T-helper 1 cell treated with Interleukin-12 subunit alpha and Interleukin-12 subunit beta and Interleukin-4 antibody, amounts not matched to agents 30 ng/mL and 1 ng/mL, for 36 hours (primary cell): Measurements from ENCODE around the gene GABARAP. TPM values are rescaled to one million over a fixed set of nuclear protein-coding genes. Genes with fewer than 3 reads are reported as not detected.

Source experiments
- intact Hi-C: fragments of 100-400 bp; cut with micrococcal nuclease; formaldehyde crosslinking; loops from one replicate; pipeline ENCODE4 v1.15.1; 2024
- total RNA-seq: library from RNA; stranded (reverse); gene quantifications from 2 replicates; pipeline ENCODE4 v1.2.3, GENCODE V29; 2022

GABARAP gene
- total RNA-seq, 1 donor from 2014 or later: 288 TPM

DNA sequence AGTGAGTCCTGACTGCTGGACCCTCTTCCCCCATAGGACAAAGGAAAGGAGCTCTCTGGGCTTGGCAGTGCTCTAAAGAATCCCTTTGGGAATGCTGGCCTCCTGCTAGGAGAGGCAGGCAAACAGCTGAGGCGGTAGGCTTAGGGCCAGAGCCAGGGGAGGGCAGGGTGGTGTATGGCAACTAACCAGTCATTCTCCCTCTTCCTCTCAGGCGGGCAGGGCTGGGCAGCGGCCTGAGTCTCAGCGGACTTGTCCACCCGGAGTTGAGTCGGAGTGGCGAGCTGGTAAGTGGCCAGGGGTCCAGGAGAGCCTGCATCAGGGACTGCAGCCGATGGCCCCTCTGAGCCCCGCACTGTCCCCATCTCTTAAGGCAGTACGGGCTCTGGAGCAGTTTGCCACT lies 18.1 kb downstream of the GABARAP start:
- intact Hi-C loops: no loop called here

DNA sequence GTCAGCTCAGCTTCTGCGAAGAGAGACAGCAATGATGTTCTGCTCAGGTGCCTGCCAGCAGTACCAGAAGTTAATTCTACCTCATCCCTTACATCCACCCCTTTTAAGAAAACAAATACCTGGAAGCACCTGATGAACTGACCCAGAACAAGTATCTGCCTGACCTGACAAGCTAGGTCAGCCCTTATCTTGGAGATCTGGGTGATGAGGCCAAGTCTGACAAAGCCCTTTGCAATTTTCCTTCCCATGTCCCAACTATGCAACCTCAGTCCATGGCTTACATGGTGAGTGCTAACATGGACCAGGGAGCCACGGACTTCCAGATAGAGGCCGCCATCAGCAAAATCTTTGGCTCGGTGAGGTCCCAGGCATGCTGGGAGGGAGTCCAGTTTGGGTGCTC lies 18.9 kb downstream of the GABARAP start:
- intact Hi-C loops: no loop called here

DNA sequence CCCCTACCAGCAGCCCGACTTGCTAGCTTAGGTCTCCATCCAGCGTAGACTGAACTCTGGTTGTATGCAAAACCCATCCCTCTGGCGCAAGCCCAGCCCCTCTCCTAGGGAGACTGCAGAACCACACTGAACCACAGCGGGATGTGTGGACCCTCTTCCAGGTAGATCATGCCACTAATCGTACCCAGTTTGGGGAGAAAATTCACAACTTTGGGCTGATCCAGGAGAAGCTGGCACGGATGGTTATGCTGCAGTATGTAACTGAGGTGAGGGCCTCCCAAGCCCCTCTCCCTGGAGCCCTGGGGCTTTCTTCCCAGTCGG lies 19.3 kb downstream of the GABARAP start:
- intact Hi-C loops: no loop called here

DNA sequence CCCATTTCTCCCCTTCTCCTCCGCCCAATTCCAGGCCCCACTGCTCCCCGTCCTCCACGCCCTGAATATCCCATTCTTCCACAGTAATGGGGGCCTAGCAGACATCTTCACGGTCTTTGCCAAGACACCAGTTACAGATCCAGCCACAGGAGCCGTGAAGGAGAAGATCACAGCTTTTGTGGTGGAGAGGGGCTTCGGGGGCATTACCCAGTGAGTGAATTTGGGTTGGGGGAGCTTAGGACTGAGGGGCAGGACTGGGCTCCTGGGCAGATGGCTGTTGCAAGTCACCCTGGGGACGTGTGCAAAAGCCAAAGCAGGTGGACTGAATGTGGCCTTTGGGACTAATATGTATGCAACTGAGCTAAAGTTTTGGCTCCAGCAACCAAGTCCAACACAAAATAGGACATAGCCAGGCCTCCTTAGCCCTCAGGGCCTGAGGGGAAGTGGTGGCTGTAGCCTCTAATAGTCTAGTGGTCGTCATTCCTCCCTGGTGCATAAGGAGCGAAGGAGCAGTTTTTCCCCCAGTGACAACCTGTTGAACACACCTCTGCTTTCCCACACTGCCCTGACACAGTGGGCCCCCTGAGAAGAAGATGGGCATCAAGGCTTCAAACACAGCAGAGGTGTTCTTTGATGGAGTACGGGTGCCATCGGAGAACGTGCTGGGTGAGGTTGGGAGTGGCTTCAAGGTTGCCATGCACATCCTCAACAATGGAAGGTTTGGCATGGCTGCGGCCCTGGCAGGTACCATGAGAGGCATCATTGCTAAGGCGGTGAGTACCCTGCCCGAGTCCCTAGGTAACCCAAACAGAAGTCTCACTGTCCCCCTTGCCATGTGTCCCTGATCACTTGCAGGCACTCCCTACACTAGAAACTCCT lies 19.9 kb downstream of the GABARAP start:
- intact Hi-C loops: no loop called here

DNA sequence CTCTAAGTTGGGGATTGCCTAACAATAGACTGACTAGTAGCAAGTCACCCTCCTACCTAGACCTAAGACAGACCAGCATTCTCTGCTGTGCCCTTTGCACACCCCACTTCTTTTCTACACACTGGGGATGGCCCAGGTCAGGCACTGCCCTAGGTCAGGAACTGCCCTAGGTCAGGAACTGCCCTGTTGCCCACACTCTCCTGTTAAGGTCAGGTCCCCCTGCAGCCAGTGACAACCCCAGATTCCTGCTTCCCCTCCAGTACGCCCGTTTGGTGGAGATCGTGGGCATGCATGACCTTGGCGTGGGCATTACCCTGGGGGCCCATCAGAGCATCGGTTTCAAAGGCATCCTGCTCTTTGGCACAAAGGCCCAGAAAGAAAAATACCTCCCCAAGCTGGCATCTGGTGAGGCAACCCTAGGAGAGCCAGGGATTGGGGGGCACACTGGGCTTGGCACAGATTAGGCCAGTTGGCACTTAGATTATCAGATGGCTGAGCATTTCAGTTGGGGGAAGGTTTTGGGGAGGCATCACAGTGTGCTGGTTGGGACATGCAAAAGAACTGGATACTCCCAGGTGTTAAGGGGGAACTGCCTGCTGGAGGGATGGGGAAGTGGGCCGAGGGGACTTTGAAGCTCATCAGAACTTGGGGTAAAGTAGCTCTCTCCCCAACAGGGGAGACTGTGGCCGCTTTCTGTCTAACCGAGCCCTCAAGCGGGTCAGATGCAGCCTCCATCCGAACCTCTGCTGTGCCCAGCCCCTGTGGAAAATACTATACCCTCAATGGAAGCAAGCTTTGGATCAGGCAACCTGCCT lies 20.8 kb downstream of the GABARAP start:
- intact Hi-C loops: loop anchor here (1.0 kb wide), 1 partner anchor 75 kb away; no protein-coding TSS in a partner anchor

DNA sequence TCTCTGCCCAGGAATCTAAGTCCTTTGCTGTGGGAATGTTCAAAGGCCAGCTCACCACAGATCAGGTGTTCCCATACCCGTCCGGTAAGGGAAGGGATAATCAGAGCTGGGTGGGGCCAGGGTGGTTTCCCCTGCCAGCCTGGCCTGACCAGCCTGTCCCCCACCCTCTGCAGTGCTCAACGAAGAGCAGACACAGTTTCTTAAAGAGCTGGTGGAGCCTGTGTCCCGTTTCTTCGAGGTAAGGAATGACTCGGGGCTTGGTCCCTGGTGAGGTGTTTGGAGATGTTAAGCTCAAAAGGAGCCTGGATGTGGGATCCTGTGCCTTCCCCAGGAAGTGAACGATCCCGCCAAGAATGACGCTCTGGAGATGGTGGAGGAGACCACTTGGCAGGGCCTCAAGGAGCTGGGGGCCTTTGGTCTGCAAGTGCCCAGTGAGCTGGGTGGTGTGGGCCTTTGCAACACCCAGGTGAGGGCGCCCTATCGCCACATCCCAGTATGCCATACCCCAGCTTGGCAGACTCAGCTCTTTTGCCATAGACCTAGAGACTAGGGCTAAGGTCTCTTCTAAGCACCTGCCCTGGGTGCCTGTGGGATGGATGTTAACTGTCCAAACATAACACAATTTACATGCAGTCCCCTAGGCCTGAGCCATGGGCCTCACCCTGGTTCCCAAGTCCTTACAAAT lies 21.5 kb downstream of the GABARAP start:
- intact Hi-C loops: loop anchor here (1.0 kb wide), 1 partner anchor 76 kb away; no protein-coding TSS in a partner anchor

DNA sequence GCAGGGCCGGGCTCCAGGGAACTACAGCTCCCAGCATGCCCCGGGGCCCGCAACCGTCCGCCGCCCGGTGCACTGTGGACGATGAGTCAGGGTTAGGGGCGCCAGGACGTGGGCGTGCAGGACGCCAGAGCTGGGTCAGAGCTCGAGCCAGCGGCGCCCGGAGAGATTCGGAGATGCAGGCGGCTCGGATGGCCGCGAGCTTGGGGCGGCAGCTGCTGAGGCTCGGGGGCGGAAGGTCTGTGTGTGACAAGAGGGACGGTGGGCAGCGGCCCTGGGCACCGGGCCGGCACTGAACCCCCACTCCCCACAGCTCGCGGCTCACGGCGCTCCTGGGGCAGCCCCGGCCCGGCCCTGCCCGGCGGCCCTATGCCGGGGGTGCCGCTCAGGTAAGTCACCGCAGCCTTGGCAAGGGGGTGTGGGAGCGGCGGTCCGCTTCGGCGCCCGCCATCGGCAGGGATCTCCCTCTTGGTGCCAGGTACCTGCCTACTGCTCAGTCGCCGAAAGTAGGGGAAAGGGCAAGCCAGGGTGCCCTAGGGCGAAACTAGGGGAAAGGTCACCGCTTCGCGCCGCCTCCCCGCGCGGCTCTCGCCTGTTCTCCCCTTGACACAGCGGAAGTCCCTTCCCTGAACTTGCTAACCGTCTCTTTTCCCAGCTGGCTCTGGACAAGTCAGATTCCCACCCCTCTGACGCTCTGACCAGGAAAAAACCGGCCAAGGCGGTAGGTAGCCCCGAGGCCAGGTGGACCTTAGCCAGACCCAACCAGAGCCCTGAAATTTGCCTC lies 22.2 kb downstream of the GABARAP start, which contains the start of the genes ACADVL and DLG4:
TSS of gene ACADVL (plus strand) at position 127 of the 781 bp plus-strand sequence. CDS start at position 174, 47 bp downstream.
TSS of gene DLG4 (minus strand) at position 25 of the 781 bp plus-strand sequence.
- intact Hi-C loops: loop anchor here (1.0 to 2.0 kb wide), 3 partner anchors 14 to 215 kb away; partner anchors contain the start of genes DVL2 and TMEM102

DNA sequence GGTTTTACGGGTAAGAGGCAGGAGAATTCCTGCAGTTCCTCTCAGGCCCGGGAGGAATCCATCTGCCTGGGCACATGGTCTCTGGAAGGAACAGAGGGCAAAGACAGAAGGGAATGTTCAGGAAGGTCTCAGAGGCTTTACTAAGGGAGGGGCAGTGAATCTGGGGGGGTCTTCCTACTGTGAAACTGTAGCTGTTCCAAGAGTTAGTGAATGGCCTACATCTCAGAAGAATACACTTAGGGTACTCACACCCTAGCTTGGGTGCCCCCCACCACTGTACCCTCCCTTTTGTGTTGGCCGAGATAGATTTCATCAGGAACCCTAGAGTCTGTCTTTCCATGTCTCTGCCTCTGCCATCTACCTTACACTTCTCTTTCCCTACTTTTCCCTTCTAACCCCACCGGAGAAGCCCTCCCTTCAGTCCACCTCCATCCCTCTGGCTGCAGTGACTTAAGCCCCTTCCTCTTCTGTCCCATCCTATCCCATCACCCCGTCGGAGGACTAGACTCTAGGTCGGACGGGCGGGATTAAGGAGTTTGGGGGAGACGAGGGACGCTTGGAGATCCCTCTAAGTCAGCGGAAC lies 22.9 kb downstream of the GABARAP start:
- intact Hi-C loops: loop anchor here (1.0 to 2.0 kb wide), 3 partner anchors 15 to 216 kb away; partner anchors contain the start of genes DVL2 and TMEM102

DNA sequence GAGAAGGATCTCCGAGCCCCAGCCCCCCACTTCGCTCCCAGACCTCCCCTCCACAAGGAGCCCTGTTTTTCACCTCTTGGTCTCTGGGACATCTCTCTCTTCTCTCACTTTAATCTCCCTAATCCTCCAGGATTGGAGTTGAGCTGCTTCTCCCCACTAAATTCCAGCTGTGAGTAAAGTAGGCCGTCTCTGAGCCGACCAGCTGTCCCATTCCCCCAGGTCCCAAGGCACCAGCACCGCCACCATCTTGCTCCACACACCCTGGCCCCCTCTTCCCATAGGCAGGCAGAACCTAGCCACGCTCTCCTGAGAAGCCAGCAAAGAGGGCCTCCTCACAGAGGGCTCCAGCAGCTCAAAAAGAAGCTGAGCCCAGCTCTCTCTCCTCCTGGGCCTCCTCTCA lies 23.5 kb downstream of the GABARAP start:
- intact Hi-C loops: loop anchor here (1.0 to 2.0 kb wide), 3 partner anchors 14 to 217 kb away; partner anchors contain the start of genes DVL2 and TMEM102

DNA sequence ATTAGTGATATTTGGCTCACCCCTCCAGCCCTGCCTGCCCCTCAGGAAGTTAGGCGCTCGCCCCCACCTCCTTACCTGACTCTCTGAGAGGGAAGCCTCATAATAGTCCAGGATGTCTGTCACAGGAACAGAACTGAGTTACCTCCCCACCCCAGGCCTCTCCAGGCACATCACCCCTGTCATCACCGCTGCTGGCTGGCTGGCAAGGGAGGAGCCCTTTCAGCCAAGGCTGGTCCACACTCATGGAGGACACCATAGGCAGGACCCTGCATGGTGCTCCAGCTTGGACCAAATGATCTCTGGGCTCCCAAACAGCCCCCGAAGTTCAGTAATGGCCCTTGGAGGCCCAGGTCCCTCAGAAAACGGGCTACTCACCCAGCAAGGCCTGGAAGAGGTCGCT lies 24.1 kb downstream of the GABARAP start:
- intact Hi-C loops: loop anchor here (2.0 kb wide), 1 partner anchor 13 kb away; no protein-coding TSS in a partner anchor

DNA sequence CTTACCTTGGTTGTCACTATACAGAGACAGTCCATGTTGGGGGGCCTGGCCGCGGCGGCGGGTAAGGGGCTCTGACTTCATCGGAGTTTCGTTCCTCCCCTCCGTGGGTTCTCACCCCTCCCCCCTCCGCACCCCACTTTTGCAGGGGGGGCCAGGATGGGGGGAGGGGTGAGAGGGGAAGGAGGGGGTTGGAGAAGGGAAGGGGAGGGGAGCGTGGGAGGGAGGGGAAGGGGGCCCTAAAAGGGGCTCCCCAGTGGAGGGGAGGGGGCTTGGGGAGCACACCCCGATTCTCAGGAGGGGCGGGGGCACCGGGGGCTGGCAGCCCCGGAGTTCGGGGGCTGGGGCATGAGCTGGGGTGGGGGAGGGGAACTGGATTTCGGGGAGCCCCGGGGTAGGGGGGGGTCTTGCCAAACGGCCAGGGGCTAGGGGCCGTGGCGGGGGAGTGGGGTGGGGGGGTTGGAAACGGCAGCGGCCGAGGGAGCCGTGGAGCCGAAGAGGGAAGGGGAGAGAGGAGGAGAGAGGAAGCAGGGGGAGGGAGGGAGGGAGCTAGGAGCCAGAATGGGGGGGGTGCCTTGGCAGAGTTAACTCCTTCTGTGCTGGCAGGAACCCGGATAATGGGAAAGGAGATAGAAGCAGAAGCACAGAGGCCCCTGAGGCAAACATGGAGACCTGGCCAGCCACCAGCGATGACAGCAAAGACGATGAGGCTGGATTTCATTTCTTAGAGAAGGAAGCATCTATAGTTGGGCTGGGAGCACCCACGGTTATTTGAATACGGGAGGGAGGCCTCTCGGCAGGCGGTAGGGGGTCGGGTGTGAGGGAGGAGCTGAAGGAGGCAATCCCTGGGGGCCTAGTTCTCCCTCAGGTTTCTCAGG lies 24.9 kb downstream of the GABARAP start:
- intact Hi-C loops: no loop called here

DNA sequence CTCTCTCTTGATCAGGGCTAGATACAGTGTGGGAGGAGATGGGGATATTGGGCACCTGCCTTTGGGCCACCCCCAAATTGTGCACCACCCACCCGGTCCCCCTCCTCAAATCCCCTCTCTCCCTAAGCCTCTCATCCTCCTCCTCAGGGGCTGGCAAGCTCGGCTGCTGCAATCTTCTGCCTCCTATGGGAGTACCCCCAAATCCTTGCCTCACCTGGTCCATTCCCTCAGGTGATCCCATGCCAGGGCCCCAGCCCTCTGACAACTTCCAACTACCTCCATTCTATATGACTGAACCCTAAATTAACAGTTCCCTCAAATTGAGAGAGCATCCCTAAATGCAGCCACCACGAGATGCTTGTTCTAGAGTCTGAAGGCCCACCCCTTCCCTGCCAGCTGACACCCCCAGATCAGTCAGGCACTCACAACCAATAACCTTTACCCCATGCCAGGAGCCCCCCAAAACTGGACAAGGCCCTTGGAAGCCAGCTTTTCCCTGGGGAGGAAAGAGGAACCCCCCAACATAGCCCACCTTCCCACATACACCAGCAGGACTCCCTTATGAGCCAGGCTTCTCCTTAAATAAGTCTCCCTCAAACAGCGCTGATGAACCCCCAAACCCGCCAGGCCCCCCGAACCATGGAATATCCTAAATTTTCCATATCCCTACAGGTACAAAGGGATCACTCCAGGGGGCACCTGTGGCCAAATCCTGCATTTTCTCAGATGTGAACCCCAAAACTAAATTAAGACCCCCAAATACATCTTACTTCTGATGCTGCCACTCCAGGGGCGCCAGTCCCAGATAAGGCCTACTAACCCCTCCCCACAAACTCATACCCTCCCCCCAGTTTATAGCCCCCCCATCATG lies 25.8 kb downstream of the GABARAP start:
- intact Hi-C loops: no loop called here

DNA sequence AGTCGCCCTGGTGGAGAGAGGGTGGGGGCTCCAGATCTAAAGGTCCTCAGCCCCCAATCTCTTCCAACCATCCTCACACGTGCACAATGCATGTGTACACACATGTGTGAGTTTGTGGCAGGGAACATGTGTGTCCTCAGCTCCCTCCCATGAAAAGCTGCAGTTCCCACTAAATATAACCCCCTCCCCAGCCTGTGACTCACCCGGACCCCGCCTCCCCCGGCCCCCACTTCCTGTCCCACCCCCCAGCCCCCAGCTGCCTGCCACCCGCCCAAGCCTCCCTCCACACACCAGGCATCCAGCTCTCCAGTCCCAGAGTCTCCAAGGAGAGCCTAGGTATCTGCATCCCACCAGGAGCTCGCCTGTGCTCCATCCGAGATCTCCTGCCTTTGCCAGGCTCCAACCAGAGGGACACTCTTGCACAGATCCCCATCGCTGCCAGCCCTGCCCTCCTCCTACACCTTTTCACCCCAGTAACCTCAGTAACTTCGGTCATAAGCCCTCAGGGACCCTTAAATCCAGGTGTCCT lies 26.5 kb downstream of the GABARAP start:
- intact Hi-C loops: no loop called here

DNA sequence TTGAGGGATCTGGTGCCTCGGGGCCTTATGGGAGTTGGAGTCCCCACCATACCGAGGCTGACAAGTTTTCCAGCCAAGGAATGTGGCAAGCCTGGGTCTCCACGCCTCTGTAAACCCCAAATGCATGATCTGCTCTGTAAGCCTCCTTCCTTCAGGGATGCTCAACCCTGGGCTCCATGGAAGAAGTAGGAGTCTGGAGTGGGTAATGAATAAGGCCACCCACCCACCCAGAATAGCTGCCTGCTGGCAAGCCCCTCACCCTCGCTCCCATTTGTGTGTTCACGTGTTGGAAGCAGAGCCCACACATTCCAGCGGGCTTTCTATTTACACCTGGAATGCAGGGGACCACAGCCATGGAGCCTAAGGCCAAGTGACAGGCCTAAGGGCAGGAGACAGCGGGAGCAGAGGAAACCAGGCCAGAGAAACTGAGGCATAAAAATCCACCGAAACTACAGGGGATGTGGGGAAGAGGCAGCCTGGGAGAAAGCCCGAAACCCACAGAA lies 27.1 kb downstream of the GABARAP start:
- intact Hi-C loops: no loop called here

DNA sequence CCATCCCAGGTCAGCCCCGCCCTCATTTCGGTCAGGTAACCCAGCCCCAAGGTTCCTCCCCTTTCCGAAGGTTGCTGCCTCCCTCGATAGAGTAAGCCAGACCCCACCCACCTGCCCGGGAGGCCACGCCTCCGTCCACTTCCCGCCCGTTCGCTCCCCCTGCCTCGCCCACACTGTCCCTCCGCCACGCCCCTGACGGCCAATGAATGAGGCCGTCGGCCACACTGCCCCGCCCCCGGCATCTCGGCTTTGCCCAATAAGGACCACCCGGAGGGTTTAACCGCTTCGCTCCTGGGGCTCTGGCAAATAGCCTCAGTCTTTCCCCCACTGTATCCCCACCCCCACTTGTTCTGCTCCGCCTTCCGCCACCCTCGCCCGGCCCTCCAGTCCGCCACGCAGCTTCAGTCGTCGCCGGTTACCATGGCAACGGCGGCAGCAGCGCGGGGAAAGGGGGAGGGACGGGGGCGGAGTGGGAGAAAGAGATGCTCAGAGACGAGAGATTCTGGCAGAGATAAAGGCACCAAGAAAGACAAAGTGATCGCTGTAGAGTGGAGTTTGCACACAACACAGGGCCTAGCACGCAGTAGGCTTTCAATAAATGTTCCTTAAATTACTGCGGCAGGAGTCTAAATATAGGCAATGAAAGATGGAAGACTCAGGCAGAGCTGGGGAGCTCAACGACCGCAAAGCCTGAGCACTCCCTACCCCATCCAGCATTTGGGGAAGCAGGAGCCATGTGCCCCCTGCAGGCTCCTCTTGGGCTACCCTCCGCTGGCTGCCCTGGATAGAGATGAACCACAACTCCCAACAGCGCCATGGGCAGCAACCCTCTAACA lies 27.7 kb downstream of the GABARAP start:
- intact Hi-C loops: loop anchor here (1.0 kb wide), 10 partner anchors 9 to 221 kb away; partner anchors contain the start of genes DVL2, EIF5A, ELP5 and NEURL4

DNA sequence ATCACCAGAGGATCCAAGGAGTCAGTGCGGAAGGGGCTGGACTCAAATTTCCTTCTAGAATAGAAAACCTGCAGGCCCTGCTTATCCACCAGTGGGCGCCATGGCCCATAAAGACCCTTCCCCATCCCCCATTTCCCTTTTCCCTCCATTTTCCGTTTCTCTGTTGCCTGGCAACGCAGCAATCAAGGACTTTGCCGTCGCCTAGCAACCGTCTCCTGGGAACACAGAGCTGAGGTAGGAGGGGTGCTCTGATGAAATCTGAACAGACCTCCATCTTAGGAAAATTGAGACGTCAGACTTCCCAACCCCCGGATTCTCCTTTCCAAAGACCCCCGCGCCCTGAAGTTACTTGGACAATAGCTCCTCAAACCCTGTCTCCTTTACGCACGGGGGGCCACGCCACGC lies 28.4 kb downstream of the GABARAP start:
- intact Hi-C loops: loop anchor here (1.0 kb wide), 10 partner anchors 9 to 221 kb away; partner anchors contain the start of genes DVL2, EIF5A, ELP5 and NEURL4
